A549 (cell line): ENCODE results near the gene PFKM.

Experiments
- CTCF ChIP-seq: fragments of >200 bp; sonication (Bioruptor Twin); formaldehyde crosslinking; IDR thresholded peaks from 3 replicates; pipeline ENCODE4 v1.5.1; 2016
- JUN ChIP-seq, 2 experiments: fragments of >200 bp; sonication (Bioruptor Twin); formaldehyde crosslinking; IDR thresholded peaks; 2 replicates in 1 of 2; 3 replicates in 1 of 2; pipeline ENCODE4 v1.6.1; 2016 to 2017
- JUNB ChIP-seq: fragments of >200 bp; sonication (Bioruptor Twin); formaldehyde crosslinking; IDR thresholded peaks from 2 replicates; pipeline ENCODE4 v1.6.1; 2016
- MAFK ChIP-seq: fragments of 450-650 bp; IDR thresholded peaks from 2 replicates; pipeline ENCODE4 v1.6.1; 2014; ENCODE audit not compliant: partially characterized antibody
- POLR2A ChIP-seq: IDR thresholded peaks from 2 replicates; pipeline ENCODE4 v1.6.1; 2012; ENCODE audit warnings: mild to moderate bottlenecking, low read length
- POLR2AphosphoS2 ChIP-seq: conservative IDR thresholded peaks from 2 replicates; pipeline ENCODE4 v1.6.1; 2012; ENCODE audit warnings: low read length, improper control_type of control experiment, inconsistent platforms
- TF ChIP-seq, protein P1 (sequence below): IDR thresholded peaks from 2 replicates; pipeline ENCODE4 v1.6.1; 2012

- TF ChIP-seq, protein P1, sequence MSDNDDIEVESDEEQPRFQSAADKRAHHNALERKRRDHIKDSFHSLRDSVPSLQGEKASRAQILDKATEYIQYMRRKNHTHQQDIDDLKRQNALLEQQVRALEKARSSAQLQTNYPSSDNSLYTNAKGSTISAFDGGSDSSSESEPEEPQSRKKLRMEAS = no peak
- TF ChIP-seq POLR2A = no peak
- TF ChIP-seq CTCF = no peak
- TF ChIP-seq JUNB = no peak
- TF ChIP-seq JUN (IDR thresholded peaks at IDR 0.05) = no peak
- no peak for TF ChIP-seq MAFK
- TF ChIP-seq POLR2AphosphoS2 = no peak
Measured at GRCh38 chr12:48179466-48179865, 60.3 kb downstream of the PFKM start.
